ENCODE measurements around the gene NSMCE1.
"Not testable (repeated sequence)": the region's sequence is repeated elsewhere in the genome, so short reads cannot be mapped to it uniquely, and the experiment has no call there.

The NSMCE1 gene

GRCh38 chr16:27203507-27204311 is 64.9 kb downstream of the NSMCE1 start, which contains the start of gene KDM8:
Gene KDM8, plus strand, starts transcription at chr16:27203526. Its CDS starts 6,598 bp downstream, at chr16:27210124.
- Histone ChIP-seq H3K36me3 (no peaks in the 10 kb centered on the region), H3K4me3 (peak within 1 kb of the TSS; percentile 63 to 74), H3K9me3 (no peaks in the 10 kb centered on the region), H3K27ac (peak within 1 kb of the TSS; percentile 97), H3K27me3 (no peaks in the 10 kb centered on the region), H3K4me1 (peaks cover 0 to 16% (median 12%) of the 10 kb centered on the region in 4 donors)
- intact Hi-C loops (cut with DNase I; ENCODE audit: low total_unique reads) = no loop called here
- TF ChIP-seq CTCF (IDR thresholded peaks at IDR 0.05) = no peak
- peak; percentile 99 to 100 for DNase-seq

GRCh38 chr16:27202923-27203506 is 65.6 kb downstream of the NSMCE1 start:
- intact Hi-C loops (cut with DNase I; ENCODE audit: low total_unique reads) = no loop called here
- Histone ChIP-seq H3K36me3 (no peaks in the 10 kb centered on the region), H3K9me3 (no peaks in the 10 kb centered on the region), H3K4me1 (peaks cover 0 to 16% (median 12%) of the 10 kb centered on the region in 4 donors), H3K27me3 (no peaks in the 10 kb centered on the region), H3K4me3 (peak overlapping the region; percentile 63 to 74), H3K27ac (peak overlapping the region; percentile 97)
- peak; percentile 94 to 96 for DNase-seq
- no peak for TF ChIP-seq CTCF (IDR thresholded peaks at IDR 0.05)

GRCh38 chr16:27200914-27201313 is 67.7 kb downstream of the NSMCE1 start:
- H3K4me1 ChIP-seq = peaks cover 0 to 16% (median 12%) of the 10 kb centered on the region in 4 donors
- H3K9me3 ChIP-seq; intact Hi-C loops (cut with DNase I; ENCODE audit: low total_unique reads); H3K4me3 ChIP-seq; H3K36me3 ChIP-seq; DNase-seq; H3K27ac ChIP-seq: not testable (repeated sequence)
- H3K27me3 ChIP-seq = peaks cover 0 to 16% of the 10 kb centered on the region in 2 donors

- Histone ChIP-seq H3K27me3 (peaks cover 0 to 22% of the 10 kb centered on the region in 2 donors), H3K4me1 (peaks cover 0 to 15% (median 11%) of the 10 kb centered on the region in 4 donors), H3K9me3 (no peaks in the 10 kb centered on the region), H3K27ac (no peak overlapping the region), H3K4me3 (no peak overlapping the region), H3K36me3 (no peaks in the 10 kb centered on the region)
- no peak for TF ChIP-seq CTCF (IDR thresholded peaks at IDR 0.05)
- intact Hi-C loops (cut with DNase I; ENCODE audit: low total_unique reads) = no loop called here
- no peak for DNase-seq
These were observed 68.8 kb downstream of the NSMCE1 start for GRCh38 chr16:27199736-27200135.

GRCh38 chr16:27199235-27199586 is 69.4 kb downstream of the NSMCE1 start:
- H3K9me3 ChIP-seq = no peaks in the 10 kb centered on the region
- peaks cover 0 to 10% (median 6%) of the 10 kb centered on the region in 4 donors for H3K4me1 ChIP-seq
- intact Hi-C loops (cut with DNase I; ENCODE audit: low total_unique reads) = no loop called here
- no peak overlapping the region for H3K4me3 ChIP-seq
- no peak for TF ChIP-seq CTCF (IDR thresholded peaks at IDR 0.05)
- no peak for DNase-seq
- no peak overlapping the region for H3K27ac ChIP-seq
- H3K36me3 ChIP-seq = no peaks in the 10 kb centered on the region
- H3K27me3 ChIP-seq = peaks cover 0 to 22% of the 10 kb centered on the region in 2 donors

Data from tibial artery (tissue), 4 donors.